Endometrial microvascular endothelial cells (primary cell): ENCODE results near the gene GATM. TPM values are rescaled to one million over a fixed set of nuclear protein-coding genes. Genes with fewer than 3 reads are reported as not detected.

Experiments used
- in situ Hi-C: cut with HindIII; loops from 2 replicates; pipeline ENCODE4 v1.10.0; 2017; ENCODE audit warnings: low sequenced_read_pairs, low pct_unique_long_range_greater_than_20kb; ENCODE audit errors: inconsistent ontology term
- total RNA-seq: library from RNA; depleted of rRNA; stranded (reverse); fragments of >200 nt; gene quantifications from one replicate; pipeline ENCODE4 v1.2.3, GENCODE V29; 2015; ENCODE audit errors: inconsistent ontology term

The GATM gene
- total RNA-seq, 1 donor from 2014 or later: not detected

DNA sequence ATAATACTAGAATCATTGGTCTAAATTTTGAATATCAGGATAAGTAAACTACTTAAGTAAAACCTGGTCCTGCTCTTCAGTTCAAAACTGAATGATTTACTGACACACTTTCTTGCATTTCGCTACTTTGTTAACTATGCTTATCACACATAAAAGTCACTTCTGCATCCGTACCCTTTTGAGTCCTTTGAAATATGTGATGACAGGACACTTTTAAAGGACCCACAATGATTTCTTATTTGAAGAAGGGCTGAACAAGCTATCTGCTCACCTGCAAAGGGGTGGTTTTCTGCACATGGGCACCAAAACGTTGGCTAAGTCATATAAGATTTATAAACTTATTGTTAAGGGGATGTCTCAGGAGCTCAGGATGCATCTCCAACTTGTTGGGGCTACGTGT lies 15.0 kb downstream of the GATM start:
- in situ Hi-C loops: no loop called here

- in situ Hi-C loops: no loop called here
Measured at GRCh38 chr15:45362419-45362818, 15.9 kb downstream of the GATM start.

DNA sequence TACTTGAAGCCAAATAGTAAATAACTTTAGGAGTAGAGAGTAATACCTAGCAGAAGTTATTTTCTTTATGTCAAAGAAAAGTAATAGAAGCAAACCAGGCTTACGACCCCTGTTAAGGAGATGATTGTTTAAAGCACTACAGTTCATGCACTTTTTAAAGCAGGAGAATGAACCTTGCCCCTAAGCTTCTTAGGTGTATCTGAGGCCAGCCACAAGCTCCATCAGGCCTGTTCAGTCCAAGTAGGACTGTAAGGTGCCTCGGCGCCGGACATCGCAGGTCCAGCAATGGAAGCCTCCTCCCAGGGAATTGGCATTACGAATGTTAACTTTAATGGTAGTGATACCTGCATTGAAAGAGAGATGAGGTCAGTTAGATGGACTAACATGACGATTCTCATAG lies 16.5 kb downstream of the GATM start:
- in situ Hi-C loops: no loop called here

- in situ Hi-C loops: no loop called here
Measured at GRCh38 chr15:45355860-45356259, 22.5 kb downstream of the GATM start.

DNA sequence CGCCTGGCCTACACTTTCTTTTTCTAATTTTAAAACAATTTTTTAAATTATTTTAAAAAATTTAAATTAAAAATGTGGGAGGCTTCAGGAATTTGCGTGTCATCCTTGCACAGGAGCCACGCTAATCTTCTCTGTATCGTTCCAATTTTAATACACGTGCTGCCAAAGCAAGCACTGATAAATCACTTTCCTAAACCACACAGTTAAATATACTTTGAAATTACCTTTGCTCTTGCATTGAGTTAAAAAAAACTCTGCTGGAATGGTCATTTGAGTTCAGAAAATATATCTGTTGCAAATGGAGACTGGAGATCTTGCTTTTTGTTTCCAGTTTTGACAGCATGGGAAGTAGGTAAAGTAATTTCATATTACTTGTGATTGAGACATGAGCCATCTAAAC lies 23.6 kb downstream of the GATM start:
- in situ Hi-C loops: no loop called here

DNA sequence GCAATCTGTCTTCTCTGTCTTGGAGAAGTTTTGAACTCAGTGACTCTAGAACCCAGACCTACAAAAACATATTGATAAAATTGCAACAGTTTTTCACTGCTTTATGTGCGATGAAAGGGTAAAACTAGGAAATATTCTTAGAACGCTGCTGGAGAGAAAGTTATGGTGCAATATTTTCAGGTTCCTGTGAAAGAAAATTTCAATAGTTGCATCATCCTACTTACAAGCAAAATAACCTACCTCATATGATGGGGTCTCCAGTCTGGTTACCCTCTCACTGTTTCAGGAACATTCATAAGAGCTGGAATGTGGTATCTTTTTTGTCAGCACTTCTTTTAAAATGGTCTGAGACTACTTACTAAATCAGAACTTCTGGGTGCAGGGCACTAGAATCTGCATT lies 27.1 kb downstream of the GATM start:
- in situ Hi-C loops: no loop called here

DNA sequence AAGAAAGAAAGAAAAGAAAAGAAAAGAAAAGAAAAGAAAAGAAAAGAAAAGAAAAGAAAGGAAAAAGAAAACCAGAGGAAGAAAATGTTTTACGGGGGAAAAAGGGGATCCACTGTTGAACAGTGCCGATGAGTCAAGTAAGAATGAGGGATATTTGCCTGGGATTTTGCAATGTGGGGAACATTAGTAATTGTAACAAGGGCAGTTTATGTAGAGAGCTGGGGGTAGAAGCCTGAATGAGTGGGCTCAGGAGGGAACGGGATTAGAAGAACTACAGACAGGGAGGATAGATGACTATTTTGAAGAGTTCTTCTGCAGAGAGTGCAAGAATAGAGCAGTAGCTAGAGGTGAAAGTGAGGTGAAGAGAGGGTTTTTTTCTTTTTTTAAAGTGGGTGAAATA lies 28.7 kb downstream of the GATM start:
- in situ Hi-C loops: no loop called here

GRCh38 chr15:45347989-45348388 lies 30.4 kb downstream of the GATM start:
- in situ Hi-C loops: no loop called here

DNA sequence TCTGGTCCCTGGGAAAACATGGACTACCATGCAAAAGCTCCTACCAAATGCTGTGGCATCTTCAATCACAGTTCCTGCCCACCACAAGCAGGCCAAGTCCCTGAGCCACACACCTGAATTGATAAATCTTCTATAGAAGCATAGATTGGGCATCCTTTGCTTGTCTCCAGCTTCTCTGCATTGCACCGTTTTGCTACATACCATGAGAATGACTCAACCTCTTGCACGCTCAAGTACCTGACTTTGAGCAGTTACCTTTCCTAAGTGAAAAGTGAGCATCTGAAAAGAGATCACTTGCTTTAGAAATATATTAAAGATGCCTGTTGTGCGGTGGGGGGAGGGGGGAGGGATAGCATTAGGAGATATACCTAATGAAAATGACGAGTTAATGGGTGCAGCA lies 31.3 kb downstream of the GATM start:
- in situ Hi-C loops: no loop called here

- in situ Hi-C loops: no loop called here
Measured at GRCh38 chr15:45346381-45346780, 32.0 kb downstream of the GATM start.

DNA sequence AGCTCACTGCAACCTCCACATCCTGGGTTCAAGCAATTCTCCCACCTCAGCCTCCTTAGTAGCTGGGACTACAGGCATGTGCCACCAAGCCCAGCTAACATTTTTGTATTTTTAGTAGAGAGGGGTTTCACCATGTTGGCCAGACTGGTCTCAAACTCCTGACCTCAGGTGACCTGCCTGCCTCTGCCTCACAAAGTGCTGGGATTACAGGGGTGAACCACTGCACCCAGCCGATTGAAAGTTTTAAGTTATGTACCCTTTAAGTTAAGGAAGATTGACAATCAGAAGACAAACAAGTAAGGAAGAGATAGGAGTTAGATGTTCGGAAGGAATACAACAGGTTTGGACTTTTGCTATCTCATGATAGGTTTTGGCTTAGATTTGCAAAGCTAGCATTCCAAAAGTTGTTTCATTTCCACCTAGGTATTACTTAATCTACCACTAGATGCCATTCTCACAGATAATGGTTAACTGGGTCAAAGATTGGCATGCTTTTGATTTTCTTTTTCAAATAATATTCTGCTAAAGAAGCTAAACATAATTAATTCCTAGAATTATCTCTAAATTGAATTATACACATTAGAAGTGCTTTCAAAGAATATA lies 35.0 kb downstream of the GATM start:
- in situ Hi-C loops: no loop called here

DNA sequence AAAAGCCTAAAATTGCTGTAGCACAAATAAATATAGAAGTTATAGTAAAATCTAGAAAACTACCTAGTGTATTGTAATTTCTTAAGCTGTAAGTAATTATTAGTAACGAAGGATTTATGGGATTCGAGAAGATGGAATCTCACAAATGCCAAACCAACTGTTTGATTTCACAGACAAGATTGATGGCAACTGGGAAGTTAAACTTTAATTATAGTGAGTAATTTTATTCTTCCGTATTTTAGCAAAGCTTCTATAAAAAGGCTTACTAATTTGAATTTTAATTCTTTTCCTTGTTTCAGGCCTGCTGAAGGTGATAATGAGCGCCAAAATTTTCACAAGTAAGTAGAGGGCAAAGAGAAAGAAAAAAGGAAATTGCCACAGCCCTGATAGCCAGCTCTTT lies 36.6 kb downstream of the GATM start:
- in situ Hi-C loops: no loop called here

DNA sequence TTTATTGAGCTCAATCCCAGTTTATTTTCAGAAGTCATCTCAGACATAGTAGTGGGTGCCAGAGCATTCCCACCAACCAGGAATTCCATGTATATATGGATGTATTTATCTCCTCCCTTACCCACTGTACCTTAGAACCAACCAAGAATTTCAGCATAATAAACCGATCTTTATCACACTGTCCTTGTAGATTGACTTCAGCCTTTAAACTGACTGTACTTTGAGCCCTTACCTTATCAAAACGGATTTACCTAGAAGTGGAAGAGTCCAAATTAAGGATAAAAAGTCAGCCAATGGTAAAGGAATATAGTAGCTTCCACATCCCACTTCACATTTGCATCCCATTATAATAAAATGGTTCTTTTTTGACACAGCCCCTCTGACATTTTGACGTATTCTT lies 37.9 kb downstream of the GATM start:
- in situ Hi-C loops: no loop called here

GRCh38 chr15:45338417-45338816 lies 39.9 kb downstream of the GATM start:
- in situ Hi-C loops: no loop called here

DNA sequence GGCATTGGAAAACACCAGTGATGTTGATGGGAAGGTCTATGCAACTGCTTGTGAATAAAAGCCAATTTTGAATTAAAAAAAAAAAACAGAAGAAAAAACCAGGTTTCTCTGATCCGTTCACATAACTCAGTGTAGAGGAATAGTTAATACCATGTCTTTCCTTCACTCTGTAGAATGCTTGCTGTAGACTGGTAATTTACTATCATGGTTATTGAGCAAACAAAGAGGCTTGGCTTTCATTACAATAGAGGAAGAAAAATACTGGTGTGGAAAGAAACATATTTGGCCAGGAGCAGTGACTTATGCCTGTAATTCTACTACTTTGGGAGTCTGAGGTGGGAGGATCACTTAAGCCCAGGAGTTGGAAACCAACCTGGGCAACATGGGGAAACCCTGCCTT lies 41.1 kb downstream of the GATM start:
- in situ Hi-C loops: no loop called here

DNA sequence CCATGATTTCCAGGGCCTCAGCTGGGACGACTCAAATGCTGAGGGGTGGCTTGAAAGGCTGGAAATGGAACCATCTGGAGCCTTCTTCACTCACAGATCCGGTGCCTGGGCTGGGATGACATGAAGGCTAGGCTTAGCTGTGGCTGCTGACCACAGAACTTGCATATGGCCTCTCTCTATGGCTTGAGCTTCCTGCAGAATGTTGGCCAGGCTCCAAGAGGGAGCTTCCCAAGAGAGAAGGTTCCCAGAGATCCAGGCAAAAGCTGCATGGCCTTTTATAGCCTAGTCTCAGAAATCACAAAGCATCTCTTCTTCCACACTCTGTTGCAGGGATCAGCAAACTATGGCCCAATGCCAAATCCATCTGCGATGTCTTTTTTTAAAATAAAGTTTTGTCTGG lies 44.8 kb downstream of the GATM start:
- in situ Hi-C loops: no loop called here

- in situ Hi-C loops: no loop called here
Measured at GRCh38 chr15:45332694-45333093, 45.6 kb downstream of the GATM start.

DNA sequence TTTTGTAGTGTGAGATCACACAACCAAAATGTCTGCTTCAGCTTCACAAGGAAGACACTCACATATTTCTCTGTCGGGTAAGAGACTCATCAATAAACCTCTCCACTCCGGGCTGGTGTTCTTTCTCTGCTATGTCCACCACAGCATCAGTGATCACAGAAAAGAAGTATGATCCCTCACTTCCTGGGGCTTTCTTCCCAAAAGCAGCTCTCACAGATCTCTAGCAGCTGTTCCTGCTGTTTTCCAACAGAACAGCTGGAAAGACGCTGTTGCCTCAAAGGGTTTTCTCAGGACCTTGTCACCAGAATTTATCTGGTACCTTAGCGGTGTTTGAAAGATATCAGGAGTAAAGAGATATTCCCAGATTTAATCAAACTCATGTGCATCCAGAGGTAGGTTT lies 46.4 kb downstream of the GATM start:
- in situ Hi-C loops: no loop called here

DNA sequence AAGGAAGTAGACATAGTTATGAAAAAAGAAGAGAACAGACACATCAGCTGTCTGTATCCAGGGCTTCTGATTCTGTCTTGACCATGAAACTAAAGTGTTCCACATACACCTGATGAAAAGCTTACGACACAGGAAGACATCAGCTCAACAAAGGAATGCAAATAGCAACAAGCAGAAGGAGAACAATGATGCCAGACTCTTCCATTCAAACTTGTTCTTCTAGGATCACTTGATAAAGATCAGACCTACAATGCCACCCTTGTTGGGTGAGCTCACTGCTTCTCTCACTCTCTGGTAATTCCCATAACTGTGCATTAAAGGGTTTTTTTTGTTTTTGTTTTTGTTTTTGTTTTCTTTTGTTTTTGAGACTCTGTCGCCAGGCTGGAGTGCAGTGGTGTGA lies 49.7 kb downstream of the GATM start:
- in situ Hi-C loops: no loop called here

- in situ Hi-C loops: no loop called here
Measured at GRCh38 chr15:45326741-45327140, 51.6 kb downstream of the GATM start.

DNA sequence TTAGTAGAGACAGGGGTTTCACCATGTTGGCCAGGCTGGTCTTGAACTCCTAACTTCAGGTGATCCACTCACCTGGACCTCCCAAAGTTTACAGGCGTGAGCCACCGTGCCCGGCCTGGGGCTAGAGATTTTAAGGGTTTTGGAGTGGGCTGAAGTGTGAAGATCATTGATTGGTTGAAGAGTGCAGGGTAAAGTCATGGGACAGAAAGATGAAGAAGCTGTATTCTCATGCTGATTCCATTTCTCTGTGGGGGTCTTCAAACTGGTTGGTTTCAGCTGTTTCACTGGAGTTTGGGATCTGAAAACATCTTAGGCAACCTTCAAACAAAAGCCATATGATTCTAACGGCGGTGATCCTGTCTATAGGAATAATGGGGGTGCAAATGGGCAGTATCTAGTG lies 52.1 kb downstream of the GATM start:
- in situ Hi-C loops: no loop called here
